HCT116 (cell line): ENCODE data around the gene HNRNPA1. TPM values are rescaled to one million over a fixed set of nuclear protein-coding genes. Genes with fewer than 3 reads are reported as not detected.

Source experiments
- ATAC-seq: fragments of 200-7000 bp; cut with Tn5 transposase; 2 replicates; pipeline ENCODE4 v1.9.1; 2020; ENCODE audit warnings: mild to moderate bottlenecking, moderate library complexity
- BruUV-seq: library from RNA; stranded (reverse); fragments of 400-500 nt; replicated peaks from 2 replicates; lab custom pipeline; 2021; lab: Mats Ljungman, UMichigan
- CTCF ChIA-PET: fragments of 300-600 bp; sonication (Branson Sonifier 250); formaldehyde crosslinking; loops from one replicate; lab custom pipeline; 2021; ENCODE audit warnings: antibody characterized with exemption; lab: Charles Lee
- POLR2A ChIA-PET: fragments of 300-600, 350-600 bp; sonication (Branson Sonifier 250); formaldehyde crosslinking; loops from one replicate; lab custom pipeline; 2021; ENCODE audit warnings: antibody characterized with exemption; lab: Charles Lee
- RAD21 ChIA-PET, 2 experiments: fragments of 300-600 bp; sonication (Branson Sonifier 250); formaldehyde crosslinking; loops; one replicate each; lab custom pipeline; 2023; ENCODE audit warnings: low total read pairs in 2 of 2; ENCODE audit not compliant: uncharacterized antibody in 2 of 2, unreplicated experiment in 2 of 2, low non-redundant PET in 1 of 2; lab: Charles Lee
- DNase-seq: peaks from one replicate; pipeline ENCODE4 v3.0.0-alpha.2; 2010; ENCODE audit warnings: low read depth, low spot score
- H2AFZ ChIP-seq: fragments of 200-600 bp; shearing (Covaris generic), sonication (generic); 2 replicates; pipeline ENCODE4 v1.6.1; 2017; ENCODE audit warnings: low read depth, mixed run types, mixed read lengths, antibody characterized with exemption, low read length; ENCODE audit not compliant: poor library complexity, severe bottlenecking
- H3K27ac ChIP-seq: 2 replicates; pipeline ENCODE4 v1.5.1; 2012; ENCODE audit warnings: low read depth, low read length
- H3K27me3 ChIP-seq: fragments of 200-600 bp; sonication (generic); 2 replicates; pipeline ENCODE4 v1.6.1; 2016; ENCODE audit warnings: mixed run types, low read length, mixed read lengths; ENCODE audit not compliant: insufficient read depth
- H3K36me3 ChIP-seq, 2 experiments: fragments of 200-500 bp in 1 of 2; fragments of 200-600 bp in 1 of 2; sonication (Bioruptor generic) in 1 of 2; sonication (generic) in 1 of 2; 2 replicates each; pipeline versions ENCODE4 v1.5.1 to v1.6.1; 2014 to 2016; ENCODE audit warnings: low read length in 2 of 2, inconsistent platforms in 1 of 2, mixed read lengths in 1 of 2, mixed run types in 1 of 2; ENCODE audit not compliant: insufficient read depth in 2 of 2, control insufficient read depth in 1 of 2
- H3K4me1 ChIP-seq, 2 experiments: fragments of 200-600 bp in 1 of 2; sonication (generic) in 1 of 2; 2 replicates each; pipeline versions ENCODE4 v1.5.1 to v1.6.1; 2012 to 2017; ENCODE audit warnings: low read length in 2 of 2, inconsistent platforms in 1 of 2, mild to moderate bottlenecking in 1 of 2, mixed read lengths in 1 of 2, mixed run types in 1 of 2, moderate library complexity in 1 of 2; ENCODE audit not compliant: insufficient read depth in 2 of 2, control insufficient read depth in 1 of 2
- H3K4me2 ChIP-seq: fragments of 200-600 bp; sonication (generic); 2 replicates; pipeline ENCODE4 v1.6.1; 2017; ENCODE audit warnings: mixed run types, low read length, mixed read lengths
- H3K4me3 ChIP-seq, 2 experiments: fragments of 200-600 bp in 1 of 2; sonication (generic) in 1 of 2; replicated peaks in 1 of 2; 2 replicates each; pipeline ENCODE4 v1.5.1; 2011 to 2016; ENCODE audit warnings: low read length in 2 of 2, control low read depth in 1 of 2, low read depth in 1 of 2, mild to moderate bottlenecking in 1 of 2, mixed read lengths in 1 of 2, mixed run types in 1 of 2
- H3K79me2 ChIP-seq: fragments of 200-600 bp; sonication (generic); 2 replicates; pipeline ENCODE4 v1.6.1; 2017; ENCODE audit warnings: mild to moderate bottlenecking, mixed run types, low read length, moderate library complexity, mixed read lengths; ENCODE audit not compliant: insufficient read depth
- H3K9ac ChIP-seq: fragments of 200-600 bp; sonication (generic); 2 replicates; pipeline ENCODE4 v1.6.1; 2016; ENCODE audit warnings: low read length, mixed read lengths
- H3K9me2 ChIP-seq: fragments of 200-600 bp; sonication (generic), shearing (Covaris generic); 2 replicates; pipeline ENCODE4 v1.6.1; 2017; ENCODE audit warnings: mixed run types, mild to moderate bottlenecking, moderate library complexity; ENCODE audit not compliant: insufficient read depth
- H3K9me3 ChIP-seq, 2 experiments: fragments of 200-500 bp in 1 of 2; fragments of 200-600 bp in 1 of 2; sonication (Bioruptor generic) in 1 of 2; sonication (generic) in 1 of 2; 2 replicates each; pipeline ENCODE4 v1.6.1; 2014 to 2017; ENCODE audit warnings: low read length in 2 of 2, mixed read lengths in 2 of 2, inconsistent platforms in 1 of 2, low read depth in 1 of 2, mild to moderate bottlenecking in 1 of 2, mixed run types in 1 of 2, moderate library complexity in 1 of 2; ENCODE audit not compliant: control insufficient read depth in 1 of 2, insufficient read depth in 1 of 2
- H4K20me1 ChIP-seq: fragments of 200-600 bp; sonication (generic), shearing (Covaris generic); 2 replicates; pipeline ENCODE4 v1.6.1; 2017; ENCODE audit warnings: mixed run types, mild to moderate bottlenecking, moderate library complexity; ENCODE audit not compliant: insufficient read depth
- CEBPB ChIP-seq: IDR thresholded peaks from 2 replicates; pipeline ENCODE4 v1.6.1; 2012; ENCODE audit warnings: low read depth
- ELF1 ChIP-seq: IDR thresholded peaks from 2 replicates; pipeline ENCODE4 v1.6.1; 2012; ENCODE audit warnings: low read depth, borderline replicate concordance
- RAD21 ChIP-seq: IDR thresholded peaks from 2 replicates; pipeline ENCODE4 v1.6.1; 2012; ENCODE audit warnings: low read depth, mild to moderate bottlenecking
- SP1 ChIP-seq: IDR thresholded peaks from 2 replicates; pipeline ENCODE4 v1.6.1; 2012; ENCODE audit warnings: low read depth
- intact Hi-C: fragments of 100-400 bp; cut with micrococcal nuclease; formaldehyde crosslinking; loops from 2 replicates; pipeline ENCODE4 v1.10.0; 2022
- total RNA-seq: library from RNA; stranded (reverse); gene quantifications from one replicate; pipeline ENCODE4 v1.2.1, GENCODE V29; 2021; ENCODE audit not compliant: unreplicated experiment
- TF ChIP-seq, protein P1 (sequence below), 3 experiments: fragments of 200-600 bp in 1 of 3; sonication (generic) in 1 of 3; IDR thresholded peaks in 2 of 3; conservative IDR thresholded peaks in 1 of 3; 2 replicates each; pipeline ENCODE4 v1.5.1; 2012 to 2017; ENCODE audit warnings: low read depth in 2 of 3, low read length in 2 of 3, antibody characterized with exemption in 1 of 3, borderline replicate concordance in 1 of 3, control low read depth in 1 of 3, mild to moderate bottlenecking in 1 of 3, mixed read lengths in 1 of 3, mixed run types in 1 of 3, moderate library complexity in 1 of 3; ENCODE audit not compliant: insufficient read depth in 1 of 3

Gene HNRNPA1
- total RNA-seq, 1 experiment from 2014 or later = 1,878 TPM

DNA sequence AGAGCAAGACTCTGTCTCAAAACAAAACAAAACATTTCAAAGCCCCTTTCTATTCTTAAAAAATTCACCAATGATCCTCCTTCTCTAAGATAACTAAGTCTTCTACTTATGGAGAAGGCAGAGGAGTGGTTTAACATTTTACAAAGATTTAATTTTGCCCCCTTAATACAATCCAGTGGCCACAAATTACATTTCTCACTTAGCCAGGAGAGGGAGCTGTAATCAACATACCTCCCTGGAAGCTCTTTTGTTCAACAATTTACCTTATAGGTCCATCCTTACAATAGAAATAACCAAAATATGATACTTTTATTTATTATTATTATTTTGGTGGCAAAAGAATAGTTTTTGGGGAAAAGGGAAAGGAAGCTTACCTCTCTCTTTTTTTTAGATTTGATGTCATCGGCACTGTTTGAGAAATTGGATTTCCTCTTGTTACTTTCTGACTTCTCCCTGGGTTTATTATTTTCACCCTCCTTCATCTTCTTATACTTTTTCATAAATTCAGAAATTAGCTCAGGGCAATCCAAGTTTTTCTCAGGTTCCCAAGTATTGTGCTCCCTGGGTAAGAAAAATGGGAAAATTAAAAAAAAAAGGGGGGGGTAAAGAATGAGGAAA lies 28.8 kb upstream of the HNRNPA1 start:
- peaks cover 8% of the 10 kb centered on the region; the same call in 1 of the 2 replicates for H3K79me2 ChIP-seq
- peaks cover 9 to 20% of the 10 kb centered on the region in 2 experiments; a peak in 3 of 4 replicates for H3K36me3 ChIP-seq
- RAD21 ChIA-PET = interaction anchor here in 1 of 2 experiments (1.3 kb wide), 1 partner anchor 28 kb away, joined by 4 read pairs; the partner anchor contains the start of gene CBX5
- H3K9ac ChIP-seq = no peak overlapping the region
- no peaks in the 10 kb centered on the region for H3K9me3 ChIP-seq
- no peak for TF ChIP-seq CEBPB
- TF ChIP-seq, protein P1, sequence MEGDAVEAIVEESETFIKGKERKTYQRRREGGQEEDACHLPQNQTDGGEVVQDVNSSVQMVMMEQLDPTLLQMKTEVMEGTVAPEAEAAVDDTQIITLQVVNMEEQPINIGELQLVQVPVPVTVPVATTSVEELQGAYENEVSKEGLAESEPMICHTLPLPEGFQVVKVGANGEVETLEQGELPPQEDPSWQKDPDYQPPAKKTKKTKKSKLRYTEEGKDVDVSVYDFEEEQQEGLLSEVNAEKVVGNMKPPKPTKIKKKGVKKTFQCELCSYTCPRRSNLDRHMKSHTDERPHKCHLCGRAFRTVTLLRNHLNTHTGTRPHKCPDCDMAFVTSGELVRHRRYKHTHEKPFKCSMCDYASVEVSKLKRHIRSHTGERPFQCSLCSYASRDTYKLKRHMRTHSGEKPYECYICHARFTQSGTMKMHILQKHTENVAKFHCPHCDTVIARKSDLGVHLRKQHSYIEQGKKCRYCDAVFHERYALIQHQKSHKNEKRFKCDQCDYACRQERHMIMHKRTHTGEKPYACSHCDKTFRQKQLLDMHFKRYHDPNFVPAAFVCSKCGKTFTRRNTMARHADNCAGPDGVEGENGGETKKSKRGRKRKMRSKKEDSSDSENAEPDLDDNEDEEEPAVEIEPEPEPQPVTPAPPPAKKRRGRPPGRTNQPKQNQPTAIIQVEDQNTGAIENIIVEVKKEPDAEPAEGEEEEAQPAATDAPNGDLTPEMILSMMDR (IDR thresholded peaks at IDR 0.05 in 2 of 3, conservative IDR thresholded peaks at IDR 0.05 in 1 of 3; ENCODE audit: borderline replicate concordance in 1 of 3, insufficient read depth in 1 of 3, low read depth in 2 of 3, low read length in 2 of 3) = peak; percentile 64 to 75 (median 64); a peak in 5 of 6 replicates
- TF ChIP-seq SP1 = no peak
- TF ChIP-seq RAD21 = peak; percentile 66
- TF ChIP-seq ELF1 = no peak
- H2AFZ ChIP-seq = no peak overlapping the region
- CTCF ChIA-PET = interaction anchor here (0.6 to 2.8 kb wide), 28 partner anchors 8 to 495 kb away, joined by 3 to 17 read pairs (median 4); partner anchors contain the start of genes COPZ1 and HNRNPA1
- H3K4me2 ChIP-seq = no peak overlapping the region
- DNase-seq (peak; percentile 37), ATAC-seq (peak; percentile 64)
- no peaks in the 10 kb centered on the region for H3K27me3 ChIP-seq
- no peaks in the 10 kb centered on the region for H4K20me1 ChIP-seq
- no peak overlapping the region for H3K4me3 ChIP-seq
- intact Hi-C loops = loop anchor here (1.0 to 2.0 kb wide), 2 partner anchors 27 to 109 kb away; no protein-coding TSS in a partner anchor
- peaks cover 12 to 13% of the 10 kb centered on the region in 2 experiments for H3K4me1 ChIP-seq
- no peaks in the 10 kb centered on the region for H3K9me2 ChIP-seq
- H3K27ac ChIP-seq = no peak overlapping the region
- POLR2A ChIA-PET = interaction anchor here (0.7 to 1.7 kb wide), 10 partner anchors 8 to 109 kb away, joined by 3 to 17 read pairs (median 5); partner anchors contain the start of genes CBX5, COPZ1 and HNRNPA1
- BruUV-seq = no TSS peak
